ENCODE measurements around the gene CCR3.

CCR3 gene

DNA sequence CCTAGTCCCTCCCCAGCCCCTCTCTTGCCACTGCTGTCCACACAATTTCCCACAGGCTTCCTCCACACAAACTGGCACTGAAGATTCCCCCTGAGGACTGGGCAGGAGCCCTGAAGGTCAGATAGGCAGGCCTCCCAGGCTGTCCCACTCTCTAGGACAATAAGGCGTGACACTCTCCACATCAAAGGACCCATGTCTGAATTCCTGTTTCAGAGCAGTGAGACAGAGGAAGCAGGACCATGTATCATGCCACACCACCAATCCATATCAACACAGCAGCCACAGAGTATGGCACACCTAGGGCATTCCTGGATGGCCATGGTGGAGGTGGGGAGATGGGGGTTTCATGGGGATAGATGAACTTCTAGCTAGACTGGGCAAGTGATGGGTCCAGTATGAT lies 20.3 kb upstream of the CCR3 start:
- DNase-seq (ENCODE audit: low read depth): no peak

- no peak for DNase-seq (ENCODE audit: low read depth)
These were observed 19.7 kb upstream of the CCR3 start for GRCh38 chr3:46222435-46223161.

DNA sequence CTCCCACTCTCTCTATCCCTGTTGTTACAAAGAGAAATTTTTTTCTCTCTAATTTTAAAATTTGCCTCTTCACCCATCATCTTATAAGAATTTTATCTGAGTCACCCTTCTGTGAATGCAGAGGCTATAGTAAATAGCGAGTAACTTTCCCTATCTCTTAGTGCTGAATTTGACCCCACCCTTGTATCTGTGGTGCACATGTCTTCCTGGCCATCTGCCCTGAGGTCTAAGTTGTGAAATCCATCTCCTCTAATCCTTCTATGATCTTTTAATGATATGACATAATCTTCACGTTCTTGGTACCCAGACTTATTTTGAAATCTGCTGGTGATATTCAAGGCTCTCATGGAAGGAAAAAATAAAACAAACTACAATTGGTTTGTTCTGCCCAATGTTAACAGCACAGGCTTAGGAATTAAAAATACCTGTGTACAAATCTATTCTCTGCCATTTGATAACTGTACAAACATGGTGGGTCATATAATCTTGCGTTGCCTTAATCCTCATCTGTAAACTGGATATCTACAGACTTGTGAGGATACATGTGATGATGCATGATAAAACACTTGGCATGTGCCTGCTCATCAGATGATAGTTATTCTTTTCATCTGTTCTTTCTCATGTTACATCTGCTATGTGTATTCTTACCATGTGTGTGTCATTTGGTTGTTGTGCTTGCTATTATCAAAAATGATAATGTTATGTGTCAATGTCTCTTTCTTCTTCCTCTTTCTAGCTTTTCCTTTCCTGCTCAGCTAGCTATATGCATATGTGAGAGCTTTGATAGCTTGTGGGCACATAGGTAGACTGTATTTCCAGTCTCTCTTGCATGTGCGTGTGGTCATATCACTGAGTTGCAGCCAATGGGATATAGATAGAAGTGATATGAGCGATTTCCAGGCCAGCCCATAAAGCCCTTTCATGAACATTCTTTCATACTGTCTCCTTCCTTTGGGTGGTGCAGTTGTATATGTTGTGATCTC lies 13.7 kb upstream of the CCR3 start:
- no peak for DNase-seq (ENCODE audit: low read depth)

- DNase-seq (ENCODE audit: low read depth): no peak
These were observed 10.9 kb upstream of the CCR3 start for GRCh38 chr3:46231323-46231722.

- no peak for DNase-seq (ENCODE audit: low read depth)
These were observed 9.1 kb upstream of the CCR3 start for GRCh38 chr3:46233194-46233593.

GRCh38 chr3:46235425-46235824 lies 6.8 kb upstream of the CCR3 start:
- no peak for DNase-seq (ENCODE audit: low read depth)

DNA sequence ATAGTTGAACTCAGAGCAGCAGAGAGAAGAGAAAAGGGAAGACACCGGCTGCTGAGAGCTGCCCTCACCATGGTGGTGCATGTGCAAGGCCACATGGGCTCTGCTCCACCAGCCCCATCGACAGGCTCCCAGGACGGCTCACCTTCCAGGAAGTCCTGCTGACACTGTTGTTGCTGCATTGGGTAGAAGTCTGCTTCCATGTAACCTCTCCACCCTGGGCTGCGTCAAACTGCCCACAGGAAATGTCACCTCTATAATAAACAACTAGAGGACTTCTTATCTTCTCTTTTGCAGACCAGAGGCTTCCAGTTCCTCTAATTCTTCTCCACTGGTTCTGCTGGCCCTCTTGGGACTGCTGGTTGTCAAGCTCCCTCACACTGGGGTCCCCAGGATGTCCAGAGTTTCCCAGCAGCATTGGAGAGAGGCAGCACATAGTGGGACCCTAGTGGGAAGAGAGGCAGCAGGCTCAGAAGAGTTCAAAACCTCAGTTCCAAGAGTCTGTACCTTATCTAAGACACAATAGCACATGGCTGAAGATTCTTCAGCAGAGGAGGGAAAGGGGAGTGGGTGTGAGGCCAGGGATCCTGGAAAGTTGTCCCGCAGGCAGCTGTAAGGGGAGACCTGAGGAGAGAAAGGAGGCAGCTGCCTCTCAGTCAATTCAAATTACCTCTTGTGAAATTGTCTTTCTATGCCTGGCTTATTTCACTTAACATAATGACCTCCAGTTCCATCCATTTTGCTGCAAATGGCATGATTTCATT lies 5.8 kb upstream of the CCR3 start:
- no peak for DNase-seq (ENCODE audit: low read depth)

- no peak for DNase-seq (ENCODE audit: low read depth)
These were observed 3.9 kb upstream of the CCR3 start for GRCh38 chr3:46238386-46238785.

DNA sequence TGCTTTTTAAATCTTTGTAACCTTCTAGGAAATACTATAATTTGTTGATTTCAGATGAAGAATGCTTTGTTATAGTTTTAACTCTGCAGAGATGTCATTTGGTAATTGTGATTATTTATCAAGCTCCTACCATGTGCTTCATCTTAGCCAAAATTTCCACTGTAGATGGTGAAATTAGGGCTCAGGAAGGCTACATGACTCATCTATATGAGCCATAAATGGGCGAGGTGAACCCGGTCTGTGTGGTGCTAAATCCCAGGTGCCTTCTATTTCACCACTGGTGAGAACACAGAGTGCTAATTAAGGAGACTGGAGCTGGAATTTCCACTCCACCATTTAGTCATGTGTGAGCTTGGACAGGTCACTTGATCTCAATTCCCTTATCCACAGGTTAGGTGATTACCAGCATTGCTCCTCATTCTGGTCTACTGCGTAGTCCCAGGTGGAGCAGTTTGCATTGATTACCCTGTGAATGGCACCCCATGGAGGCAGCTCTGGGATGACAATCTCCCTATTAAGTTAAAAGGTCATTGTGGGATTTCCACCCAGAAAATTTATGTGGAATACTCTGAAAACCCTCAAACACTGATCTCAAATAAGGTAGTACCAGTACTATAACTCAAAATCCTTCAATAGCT lies 2.8 kb upstream of the CCR3 start:
- no peak for DNase-seq (ENCODE audit: low read depth)

GRCh38 chr3:46239952-46240351 lies 2.3 kb upstream of the CCR3 start:
- DNase-seq (ENCODE audit: low read depth): no peak

- DNase-seq (ENCODE audit: low read depth): no peak
These were observed 1.3 kb downstream of the CCR3 start for GRCh38 chr3:46243560-46243959.

DNA sequence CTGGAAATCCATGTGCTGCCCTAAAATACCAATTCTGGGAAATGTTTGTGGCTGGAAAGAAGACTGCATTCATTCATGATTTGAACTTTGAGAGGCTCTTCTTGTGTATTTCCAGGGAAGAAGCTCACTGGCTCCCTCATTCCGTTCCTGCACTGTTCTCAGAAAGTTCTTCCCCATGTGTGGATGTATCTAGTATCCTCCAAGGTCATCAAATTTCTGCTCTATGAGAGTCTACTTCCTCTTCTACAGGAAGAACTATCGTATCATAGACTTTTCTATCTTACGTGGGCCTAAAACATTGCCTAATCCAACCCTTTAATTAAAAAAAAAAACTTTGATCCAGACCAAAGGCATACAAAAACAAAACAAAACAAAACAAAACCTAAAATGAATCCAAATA lies 2.9 kb downstream of the CCR3 start:
- DNase-seq (ENCODE audit: low read depth): no peak

DNA sequence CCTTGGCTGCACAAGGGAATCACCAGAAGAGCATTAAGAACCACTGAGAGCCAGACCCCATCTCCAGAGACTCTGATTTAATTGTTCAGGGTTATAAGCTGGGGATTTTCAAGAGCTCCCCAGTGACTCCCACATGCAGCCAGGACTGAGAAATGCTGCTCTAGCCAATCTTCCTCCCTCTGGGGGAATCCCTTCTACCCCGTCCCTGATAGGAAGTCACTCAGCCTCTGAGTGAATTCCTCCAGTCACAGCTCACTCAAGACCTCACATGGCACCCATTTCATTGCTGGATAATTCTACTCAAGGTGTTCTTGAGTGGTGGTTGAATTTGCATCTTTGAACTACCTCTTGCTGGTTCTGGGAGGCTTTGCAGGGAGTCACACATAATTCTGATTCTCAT lies 10.7 kb downstream of the CCR3 start:
- no peak for DNase-seq (ENCODE audit: low read depth)

GRCh38 chr3:46258525-46258924 lies 16.3 kb downstream of the CCR3 start:
- no peak for DNase-seq (ENCODE audit: low read depth)

GRCh38 chr3:46261926-46262594 lies 19.8 kb downstream of the CCR3 start:
- no peak for DNase-seq (ENCODE audit: low read depth)

GRCh38 chr3:46264002-46264401 lies 21.7 kb downstream of the CCR3 start:
- no peak for DNase-seq (ENCODE audit: low read depth)

DNA sequence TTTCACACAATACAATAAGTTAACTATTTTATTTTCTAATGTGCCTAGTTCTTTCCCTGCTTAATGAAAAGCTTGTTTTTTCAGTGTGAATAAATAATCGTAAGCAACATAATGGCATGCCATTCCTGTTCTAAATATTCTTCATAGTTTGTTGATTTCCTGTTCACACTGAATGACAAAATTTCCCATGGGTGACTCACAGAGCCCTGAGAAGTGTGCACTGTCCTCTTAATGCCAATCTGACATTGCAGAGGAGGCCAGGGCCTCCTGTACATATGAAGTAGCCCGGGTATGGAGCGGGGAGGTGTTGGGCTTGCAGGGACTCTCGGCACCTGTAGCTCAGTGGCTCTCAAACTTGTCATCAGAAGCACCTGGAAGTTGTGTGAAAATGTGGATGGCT lies 24.3 kb downstream of the CCR3 start:
- no peak for DNase-seq (ENCODE audit: low read depth)

DNA sequence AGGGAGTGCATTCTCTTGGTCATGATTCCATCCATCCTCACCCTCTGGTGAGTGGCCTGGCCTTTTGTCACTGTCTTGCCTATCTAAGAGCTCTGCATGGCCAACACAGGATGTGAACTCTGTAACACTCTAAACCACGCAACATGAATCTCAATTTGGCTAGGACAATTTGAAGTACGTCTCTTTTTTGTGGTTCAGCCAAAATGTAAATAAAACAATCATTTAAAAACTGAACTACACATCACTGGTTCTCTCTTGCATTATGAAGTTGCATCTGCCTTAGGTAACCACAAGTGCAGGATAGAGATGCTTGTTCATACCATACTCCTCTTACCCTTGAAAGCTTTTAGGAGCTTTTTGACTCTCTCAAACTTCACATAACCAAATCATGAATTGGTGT lies 27.3 kb downstream of the CCR3 start:
- DNase-seq (ENCODE audit: low read depth): no peak

DNA sequence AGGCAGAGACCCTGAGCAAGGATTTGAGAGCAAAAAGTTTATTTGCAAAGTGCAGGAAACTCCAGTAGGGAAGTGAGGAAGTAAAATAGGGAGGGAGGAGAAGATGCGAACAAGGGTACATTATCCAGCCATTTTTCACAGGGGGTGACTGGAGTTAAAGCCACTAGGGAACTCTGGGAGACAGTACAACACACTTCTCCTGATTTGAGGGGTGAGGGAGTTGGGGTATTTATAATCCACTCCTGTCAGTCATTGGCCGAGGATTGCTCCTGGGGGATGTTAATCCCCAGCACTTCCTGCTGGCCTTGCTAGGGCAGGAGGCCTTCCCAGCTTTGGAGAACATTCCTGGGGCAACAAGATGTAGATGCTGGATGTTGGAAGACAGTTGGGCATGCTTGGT lies 28.2 kb downstream of the CCR3 start:
- DNase-seq (ENCODE audit: low read depth): no peak

DNA sequence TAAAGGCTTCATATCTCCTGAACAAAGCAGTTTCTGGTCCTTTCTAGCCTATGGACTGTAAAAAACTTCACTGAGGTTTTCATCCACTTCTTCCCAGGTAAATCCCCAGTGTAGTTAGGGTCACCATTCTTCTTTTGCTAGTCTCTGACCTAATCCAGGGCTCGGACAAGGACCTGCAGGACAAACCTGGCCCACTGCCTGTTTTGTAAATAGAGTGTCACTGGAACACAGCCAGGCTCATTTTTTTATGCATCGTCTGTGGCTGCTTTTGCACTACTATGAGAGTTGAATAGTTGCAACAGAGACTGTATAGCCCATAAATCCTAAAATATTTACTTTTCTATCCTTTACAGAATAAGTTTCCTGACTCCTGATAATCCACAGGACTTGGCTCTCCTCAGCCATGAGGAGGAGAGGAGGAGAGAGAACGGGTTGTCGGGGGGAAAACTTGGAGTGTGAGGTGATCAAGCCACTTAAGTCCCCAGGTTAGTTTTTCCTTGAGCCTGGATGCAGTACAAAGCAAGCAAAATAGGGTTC lies 29.0 kb downstream of the CCR3 start:
- no peak for DNase-seq (ENCODE audit: low read depth)

DNA sequence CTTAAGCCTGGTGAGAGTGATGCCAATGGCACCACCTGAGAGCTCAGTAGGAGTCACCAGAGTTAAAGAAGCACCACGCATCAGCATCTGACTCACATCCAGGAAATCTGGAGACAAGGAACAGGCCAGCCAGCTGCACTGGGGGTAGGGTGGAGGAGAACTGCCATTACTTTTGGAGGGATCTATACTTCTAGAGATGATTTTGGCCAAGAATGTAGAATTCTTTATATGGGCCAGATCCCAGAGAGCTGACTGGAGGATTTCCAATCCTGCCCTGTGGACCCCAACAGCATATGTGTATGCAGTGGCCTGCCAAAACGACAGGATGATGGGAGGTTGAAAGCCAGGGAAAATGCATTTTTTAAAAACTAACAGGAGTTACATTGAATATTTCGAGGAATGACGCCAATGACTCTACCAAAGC lies 29.8 kb downstream of the CCR3 start:
- no peak for DNase-seq (ENCODE audit: low read depth)

All from stimulated activated CD8-positive, alpha-beta memory T cell treated with anti-CD3 and anti-CD28 coated beads, Interleukin-15, amount 100 ng/mL, for 1 hour (primary cell).